Measurements from ENCODE around the gene RAB41.
"Not testable (repeated sequence)": the region's sequence is repeated elsewhere in the genome, so short reads cannot be mapped to it uniquely, and the experiment has no call there.

Gene RAB41

GRCh38 chrX:70281951-70282350 is at the start of gene RAB41:
Gene RAB41, plus strand, starts transcription at chrX:70282172. Its CDS starts 46 bp downstream, at chrX:70282218.
- no peak for DNase-seq

GRCh38 chrX:70234355-70234754 is 47.6 kb upstream of the RAB41 start, which contains the start of gene AWAT1:
Gene AWAT1, plus strand, starts transcription at chrX:70234655. Its CDS starts 41 bp downstream, at chrX:70234696.
- no peak for DNase-seq

- DNase-seq = no peak
Measured at GRCh38 chrX:70240751-70241150, 41.2 kb upstream of the RAB41 start.

- DNase-seq = no peak
Measured at GRCh38 chrX:70241501-70241900, 40.5 kb upstream of the RAB41 start.

- not testable (repeated sequence) for DNase-seq
Measured at GRCh38 chrX:70243601-70244000, 38.4 kb upstream of the RAB41 start.

GRCh38 chrX:70244881-70245280 is 37.1 kb upstream of the RAB41 start:
- DNase-seq = no peak

GRCh38 chrX:70247252-70247651 is 34.7 kb upstream of the RAB41 start:
- DNase-seq = no peak

GRCh38 chrX:70252491-70252890 is 29.5 kb upstream of the RAB41 start:
- DNase-seq = no peak

GRCh38 chrX:70253377-70254062 is 28.5 kb upstream of the RAB41 start:
- DNase-seq = no peak

- DNase-seq = no peak
Measured at GRCh38 chrX:70254063-70254400, 27.9 kb upstream of the RAB41 start.

GRCh38 chrX:70254909-70255308 is 27.1 kb upstream of the RAB41 start:
- no peak for DNase-seq

GRCh38 chrX:70255452-70255851 is 26.5 kb upstream of the RAB41 start:
- no peak for DNase-seq

- no peak for DNase-seq
Measured at GRCh38 chrX:70257423-70258288, 24.3 kb upstream of the RAB41 start.

GRCh38 chrX:70260104-70260503 is 21.9 kb upstream of the RAB41 start, which contains the start of gene P2RY4:
Gene P2RY4, minus strand, starts transcription at chrX:70260204. Its CDS starts 580 bp downstream, at chrX:70259624.
- DNase-seq = no peak

- peak; percentile 13 for DNase-seq
Measured at GRCh38 chrX:70262952-70263567, 18.9 kb upstream of the RAB41 start.

GRCh38 chrX:70264784-70265183 is 17.2 kb upstream of the RAB41 start:
- DNase-seq = no peak

- DNase-seq = no peak
Measured at GRCh38 chrX:70268034-70268433, 13.9 kb upstream of the RAB41 start, which contains the start of gene ARR3. Gene ARR3, plus strand, starts transcription at chrX:70268334. Its CDS starts 1,052 bp downstream, at chrX:70269386.

GRCh38 chrX:70274029-70274428 is 7.9 kb upstream of the RAB41 start:
- not testable (repeated sequence) for DNase-seq

GRCh38 chrX:70279081-70279480 is 2.9 kb upstream of the RAB41 start:
- no peak for DNase-seq

- no peak for DNase-seq
Measured at GRCh38 chrX:70280573-70280972, 1.4 kb upstream of the RAB41 start.

- DNase-seq = no peak
Measured at GRCh38 chrX:70289168-70289792, 7.3 kb downstream of the RAB41 start.

GRCh38 chrX:70289793-70290770 is 8.1 kb downstream of the RAB41 start, which contains the start of the genes KIF4A and PDZD11:
Gene KIF4A, plus strand, starts transcription at chrX:70290104. Its CDS starts 355 bp downstream, at chrX:70290459.
Gene PDZD11, minus strand, starts transcription at chrX:70289927. Its CDS starts 586 bp downstream, at chrX:70289341.
- DNase-seq = peak; percentile 3

All from NCI-H2029 treated with DMSO at 0.1 percent for 48 hours (cell line).